Measurements from ENCODE around the gene PIGS.

Gene PIGS

GRCh38 chr17:28575126-28575795 lies 3.9 kb upstream of the PIGS start:
- Histone ChIP-seq H3K4me3 (ENCODE audit: control insufficient read depth in 1 of 7, extremely low read depth in 1 of 7, insufficient read depth in 4 of 7, low read depth in 2 of 7, low read length in 6 of 7) (no peak overlapping the region), H3K27me3 (replicated peaks in 2 of 5; ENCODE audit: control insufficient read depth in 4 of 5, insufficient read depth in 5 of 5, low read length in 4 of 5) (no peaks in the 10 kb centered on the region), H3K27ac (ENCODE audit: insufficient read depth in 1 of 2, low read depth in 1 of 2, low read length in 2 of 2, poor library complexity in 1 of 2, severe bottlenecking in 2 of 2) (no peak overlapping the region), H3K9me3 (ENCODE audit: control extremely low read depth in 1 of 5, control insufficient read depth in 4 of 5, insufficient read depth in 2 of 5, low read depth in 1 of 5, low read length in 4 of 5) (no peaks in the 10 kb centered on the region), H3K36me3 (ENCODE audit: control insufficient read depth in 4 of 4, insufficient read depth in 4 of 4, low read length in 3 of 4) (peaks cover 4 to 42% (median 17%) of the 10 kb centered on the region in 4 experiments), H3K4me1 (ENCODE audit: control extremely low read depth in 1 of 4, control insufficient read depth in 4 of 4, insufficient read depth in 4 of 4, low read length in 3 of 4) (peaks cover 3 to 30% (median 18%) of the 10 kb centered on the region in 4 experiments)
- ChIA-PET CTCF (interaction anchor here (0.9 to 1.8 kb wide), 7 partner anchors 9 to 82 kb away, joined by 3 to 6 read pairs (median 3); partner anchors contain the start of gene SPAG5), POLR2A (no interaction called here)
- no peak for DNase-seq
- 98% methylated on average over 14 of the region's 14 CpGs for WGBS (ENCODE audit: insufficient coverage)

- Histone ChIP-seq H3K27me3 (replicated peaks in 2 of 5; ENCODE audit: control insufficient read depth in 4 of 5, insufficient read depth in 5 of 5, low read length in 4 of 5) (no peaks in the 10 kb centered on the region), H3K9me3 (ENCODE audit: control extremely low read depth in 1 of 5, control insufficient read depth in 4 of 5, insufficient read depth in 2 of 5, low read depth in 1 of 5, low read length in 4 of 5) (no peaks in the 10 kb centered on the region), H3K4me3 (ENCODE audit: control insufficient read depth in 1 of 7, extremely low read depth in 1 of 7, insufficient read depth in 4 of 7, low read depth in 2 of 7, low read length in 6 of 7) (no peak overlapping the region), H3K4me1 (ENCODE audit: control extremely low read depth in 1 of 4, control insufficient read depth in 4 of 4, insufficient read depth in 4 of 4, low read length in 3 of 4) (peaks cover 3 to 37% (median 23%) of the 10 kb centered on the region in 4 experiments), H3K27ac (ENCODE audit: insufficient read depth in 1 of 2, low read depth in 1 of 2, low read length in 2 of 2, poor library complexity in 1 of 2, severe bottlenecking in 2 of 2) (no peak overlapping the region), H3K36me3 (ENCODE audit: control insufficient read depth in 4 of 4, insufficient read depth in 4 of 4, low read length in 3 of 4) (peaks cover 4 to 36% (median 13%) of the 10 kb centered on the region in 4 experiments)
- peak; percentile 40 to 60 (median 55) for DNase-seq
- WGBS (ENCODE audit: insufficient coverage): 90% methylated on average over 7 of the region's 7 CpGs
- POLR2A ChIA-PET: no interaction called here
- CTCF ChIA-PET: interaction anchor here (0.6 to 1.8 kb wide), 3 partner anchors 24 to 168 kb away, joined by 3 to 6 read pairs (median 4); partner anchors contain the start of gene SPAG5
Measured at GRCh38 chr17:28574526-28574925, 3.2 kb upstream of the PIGS start.

- Histone ChIP-seq H3K9me3 (ENCODE audit: control extremely low read depth in 1 of 5, control insufficient read depth in 4 of 5, insufficient read depth in 2 of 5, low read depth in 1 of 5, low read length in 4 of 5) (no peaks in the 10 kb centered on the region), H3K4me3 (ENCODE audit: control insufficient read depth in 1 of 7, extremely low read depth in 1 of 7, insufficient read depth in 4 of 7, low read depth in 2 of 7, low read length in 6 of 7) (no peak overlapping the region), H3K36me3 (ENCODE audit: control insufficient read depth in 4 of 4, insufficient read depth in 4 of 4, low read length in 3 of 4) (peaks cover 4 to 31% (median 12%) of the 10 kb centered on the region in 4 experiments), H3K27me3 (replicated peaks in 2 of 5; ENCODE audit: control insufficient read depth in 4 of 5, insufficient read depth in 5 of 5, low read length in 4 of 5) (no peaks in the 10 kb centered on the region), H3K4me1 (ENCODE audit: control extremely low read depth in 1 of 4, control insufficient read depth in 4 of 4, insufficient read depth in 4 of 4, low read length in 3 of 4) (peaks cover 3 to 37% (median 25%) of the 10 kb centered on the region in 4 experiments), H3K27ac (ENCODE audit: insufficient read depth in 1 of 2, low read depth in 1 of 2, low read length in 2 of 2, poor library complexity in 1 of 2, severe bottlenecking in 2 of 2) (no peak overlapping the region)
- WGBS (ENCODE audit: insufficient coverage): 100% methylated on average over 6 of the region's 6 CpGs
- CTCF ChIA-PET: interaction anchor here (0.6 to 1.8 kb wide), 2 partner anchors 24 to 169 kb away, joined by 4 to 6 read pairs; partner anchors contain the start of gene SPAG5
- no peak for DNase-seq
- POLR2A ChIA-PET: no interaction called here
Measured at GRCh38 chr17:28573966-28574480, 2.7 kb upstream of the PIGS start.

GRCh38 chr17:28573521-28573920 lies 2.2 kb upstream of the PIGS start:
- no peak overlapping the region for H3K27ac ChIP-seq (ENCODE audit: insufficient read depth in 1 of 2, low read depth in 1 of 2, low read length in 2 of 2, poor library complexity in 1 of 2, severe bottlenecking in 2 of 2)
- DNase-seq: no peak
- H3K4me3 ChIP-seq (ENCODE audit: control insufficient read depth in 1 of 7, extremely low read depth in 1 of 7, insufficient read depth in 4 of 7, low read depth in 2 of 7, low read length in 6 of 7): no peak overlapping the region
- H3K4me1 ChIP-seq (ENCODE audit: control extremely low read depth in 1 of 4, control insufficient read depth in 4 of 4, insufficient read depth in 4 of 4, low read length in 3 of 4): peaks cover 3 to 37% (median 25%) of the 10 kb centered on the region in 4 experiments
- H3K27me3 ChIP-seq (replicated peaks in 2 of 5; ENCODE audit: control insufficient read depth in 4 of 5, insufficient read depth in 5 of 5, low read length in 4 of 5): no peaks in the 10 kb centered on the region
- no peaks in the 10 kb centered on the region for H3K9me3 ChIP-seq (ENCODE audit: control extremely low read depth in 1 of 5, control insufficient read depth in 4 of 5, insufficient read depth in 2 of 5, low read depth in 1 of 5, low read length in 4 of 5)
- 99% methylated on average over 7 of the region's 9 CpGs for WGBS (ENCODE audit: insufficient coverage)
- ChIA-PET POLR2A (no interaction called here), CTCF (interaction anchor here (1.1 to 1.8 kb wide), 2 partner anchors 23 to 25 kb away, joined by 3 to 6 read pairs; partner anchors contain the start of gene SPAG5)
- peaks cover 2 to 26% (median 8%) of the 10 kb centered on the region in 4 experiments for H3K36me3 ChIP-seq (ENCODE audit: control insufficient read depth in 4 of 4, insufficient read depth in 4 of 4, low read length in 3 of 4)

GRCh38 chr17:28573040-28573380 lies 1.7 kb upstream of the PIGS start:
- POLR2A ChIA-PET: no interaction called here
- Histone ChIP-seq H3K4me1 (ENCODE audit: control extremely low read depth in 1 of 4, control insufficient read depth in 4 of 4, insufficient read depth in 4 of 4, low read length in 3 of 4) (peaks cover 3 to 37% (median 26%) of the 10 kb centered on the region in 4 experiments), H3K27ac (ENCODE audit: insufficient read depth in 1 of 2, low read depth in 1 of 2, low read length in 2 of 2, poor library complexity in 1 of 2, severe bottlenecking in 2 of 2) (no peak overlapping the region), H3K36me3 (ENCODE audit: control insufficient read depth in 4 of 4, insufficient read depth in 4 of 4, low read length in 3 of 4) (peaks cover 0 to 21% (median 3%) of the 10 kb centered on the region in 4 experiments), H3K9me3 (ENCODE audit: control extremely low read depth in 1 of 5, control insufficient read depth in 4 of 5, insufficient read depth in 2 of 5, low read depth in 1 of 5, low read length in 4 of 5) (no peaks in the 10 kb centered on the region), H3K27me3 (replicated peaks in 2 of 5; ENCODE audit: control insufficient read depth in 4 of 5, insufficient read depth in 5 of 5, low read length in 4 of 5) (no peaks in the 10 kb centered on the region), H3K4me3 (ENCODE audit: control insufficient read depth in 1 of 7, extremely low read depth in 1 of 7, insufficient read depth in 4 of 7, low read depth in 2 of 7, low read length in 6 of 7) (no peak overlapping the region)
- CTCF ChIA-PET: interaction anchor here (0.7 to 3.0 kb wide), 3 partner anchors 23 to 39 kb away, joined by 3 to 12 read pairs (median 3); no protein-coding TSS in a partner anchor
- no peak for DNase-seq

- Histone ChIP-seq H3K27ac (ENCODE audit: insufficient read depth in 1 of 2, low read depth in 1 of 2, low read length in 2 of 2, poor library complexity in 1 of 2, severe bottlenecking in 2 of 2) (no peak overlapping the region), H3K4me1 (ENCODE audit: control extremely low read depth in 1 of 4, control insufficient read depth in 4 of 4, insufficient read depth in 4 of 4, low read length in 3 of 4) (peaks cover 3 to 42% (median 30%) of the 10 kb centered on the region in 4 experiments), H3K27me3 (replicated peaks in 2 of 5; ENCODE audit: control insufficient read depth in 4 of 5, insufficient read depth in 5 of 5, low read length in 4 of 5) (no peaks in the 10 kb centered on the region), H3K36me3 (ENCODE audit: control insufficient read depth in 4 of 4, insufficient read depth in 4 of 4, low read length in 3 of 4) (peaks cover 0 to 15% (median 2%) of the 10 kb centered on the region in 4 experiments), H3K4me3 (ENCODE audit: control insufficient read depth in 1 of 7, extremely low read depth in 1 of 7, insufficient read depth in 4 of 7, low read depth in 2 of 7, low read length in 6 of 7) (peak overlapping the region in 6 of 7 experiments; percentile 78 to 97 (median 90)), H3K9me3 (ENCODE audit: control extremely low read depth in 1 of 5, control insufficient read depth in 4 of 5, insufficient read depth in 2 of 5, low read depth in 1 of 5, low read length in 4 of 5) (no peaks in the 10 kb centered on the region)
- 71% methylated on average over 5 of the region's 5 CpGs for WGBS (ENCODE audit: insufficient coverage)
- DNase-seq: no peak
- ChIA-PET CTCF (interaction anchor here (0.7 to 3.0 kb wide), 4 partner anchors 20 to 39 kb away, joined by 3 to 12 read pairs (median 4); no protein-coding TSS in a partner anchor), POLR2A (no interaction called here)
Measured at GRCh38 chr17:28572259-28573039, 1.1 kb upstream of the PIGS start.

Measured in common myeloid progenitor, CD34-positive (primary cell).